Naive B cell (primary cell): ENCODE results near the gene UROC1. TPM values are rescaled to one million over a fixed set of nuclear protein-coding genes. Genes with fewer than 3 reads are reported as not detected.

Source experiments
- ATAC-seq, 2 donors: fragments of 150-1000 bp; cut with Tn5 transposase; 2 replicates each; pipeline ENCODE4 v1.10.0; 2021; ENCODE audit warnings: low read depth in 2 of 2, mild to moderate bottlenecking in 2 of 2, moderate library complexity in 2 of 2
- DNase-seq: peaks from one replicate; pipeline ENCODE4 v3.0.0; 2022
- H3K27ac Mint-ChIP-seq, 6 donors: one replicate each; pipeline ENCODE4 v1.8.0; 2020 to 2022; ENCODE audit warnings: mild to moderate bottlenecking in 6 of 6, mixed read lengths in 6 of 6, moderate library complexity in 5 of 6, inconsistent platforms in 2 of 6
- H3K27me3 Mint-ChIP-seq, 3 donors: one replicate each; pipeline ENCODE4 v1.8.0; 2021 to 2022; ENCODE audit warnings: mixed read lengths in 3 of 3, mild to moderate bottlenecking in 1 of 3
- H3K36me3 Mint-ChIP-seq, 2 donors: one replicate each; pipeline ENCODE4 v1.8.0; 2020 to 2022; ENCODE audit warnings: mixed read lengths in 2 of 2, inconsistent platforms in 1 of 2, mild to moderate bottlenecking in 1 of 2
- H3K4me1 Mint-ChIP-seq, 3 donors: one replicate each; pipeline ENCODE4 v1.8.0; 2020 to 2022; ENCODE audit warnings: mixed read lengths in 3 of 3, inconsistent platforms in 1 of 3, mild to moderate bottlenecking in 1 of 3, moderate library complexity in 1 of 3
- H3K4me3 Mint-ChIP-seq, 8 donors: one replicate each; pipeline ENCODE4 v1.8.0; 2020 to 2022; ENCODE audit warnings: mild to moderate bottlenecking in 8 of 8, mixed read lengths in 8 of 8, moderate library complexity in 8 of 8, inconsistent platforms in 2 of 8
- H3K9me3 Mint-ChIP-seq, 7 donors: one replicate each; pipeline ENCODE4 v1.8.0; 2020 to 2022; ENCODE audit warnings: mixed read lengths in 7 of 7, mild to moderate bottlenecking in 5 of 7, inconsistent platforms in 2 of 7, moderate library complexity in 1 of 7
- polyA plus RNA-seq, 6 donors: library from polyadenylated mRNA; unstranded; fragments of 300-500 nt; fragmentation: Illumina TruSeq; gene quantifications; one replicate each; pipeline ENCODE4 v1.2.3, GENCODE V29; 2021; ENCODE audit warnings: low read depth in 6 of 6

UROC1 gene
- polyA plus RNA-seq, 6 donors from 2014 or later, result not detected

GRCh38 chr3:126454437-126455198 lies 63.0 kb downstream of the UROC1 start:
- Mint-ChIP-seq H3K4me3 (no peak overlapping the region), H3K27ac (no peak overlapping the region), H3K9me3 (no peaks in the 10 kb centered on the region), H3K36me3 (peaks cover 14 to 29% of the 10 kb centered on the region in 2 donors), H3K4me1 (peaks cover 0 to 12% (median 9%) of the 10 kb centered on the region in 3 donors), H3K27me3 (no peaks in the 10 kb centered on the region)
- no peak for ATAC-seq
- no peak for DNase-seq

- H3K4me1 Mint-ChIP-seq, result peaks cover 0 to 12% (median 9%) of the 10 kb centered on the region in 3 donors
- H3K36me3 Mint-ChIP-seq, result peaks cover 14 to 29% of the 10 kb centered on the region in 2 donors
- H3K27ac Mint-ChIP-seq, result no peak overlapping the region
- DNase-seq, result no peak
- H3K27me3 Mint-ChIP-seq, result no peaks in the 10 kb centered on the region
- ATAC-seq, result no peak
- H3K4me3 Mint-ChIP-seq, result no peak overlapping the region
- H3K9me3 Mint-ChIP-seq, result no peaks in the 10 kb centered on the region
Observed at GRCh38 chr3:126454025-126454424, 63.5 kb downstream of the UROC1 start.

DNA sequence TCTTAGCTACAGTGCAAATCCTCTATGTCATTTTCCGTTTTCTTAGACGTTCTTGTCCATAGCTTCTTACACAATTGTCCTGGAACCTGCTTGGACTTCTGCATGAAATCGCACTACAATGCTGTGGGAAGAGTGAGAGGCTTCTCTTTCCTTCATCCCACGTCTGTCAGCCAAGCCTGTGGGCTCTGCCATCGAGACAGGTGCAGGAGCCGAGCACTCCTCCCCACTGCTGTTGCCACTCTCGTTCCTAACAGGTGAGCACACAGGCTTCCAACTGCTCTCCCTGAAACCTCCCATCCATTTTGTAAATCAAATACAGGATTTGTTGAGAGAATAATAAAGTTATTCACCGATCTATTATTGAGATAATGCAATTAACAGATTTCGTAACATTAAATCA lies 65.4 kb downstream of the UROC1 start:
- ATAC-seq (no peak), DNase-seq (no peak)
- Mint-ChIP-seq H3K36me3 (peaks cover 14 to 29% of the 10 kb centered on the region in 2 donors), H3K4me3 (no peak overlapping the region), H3K27ac (no peak overlapping the region), H3K4me1 (peaks cover 0 to 12% (median 9%) of the 10 kb centered on the region in 3 donors), H3K27me3 (no peaks in the 10 kb centered on the region), H3K9me3 (no peaks in the 10 kb centered on the region)

DNA sequence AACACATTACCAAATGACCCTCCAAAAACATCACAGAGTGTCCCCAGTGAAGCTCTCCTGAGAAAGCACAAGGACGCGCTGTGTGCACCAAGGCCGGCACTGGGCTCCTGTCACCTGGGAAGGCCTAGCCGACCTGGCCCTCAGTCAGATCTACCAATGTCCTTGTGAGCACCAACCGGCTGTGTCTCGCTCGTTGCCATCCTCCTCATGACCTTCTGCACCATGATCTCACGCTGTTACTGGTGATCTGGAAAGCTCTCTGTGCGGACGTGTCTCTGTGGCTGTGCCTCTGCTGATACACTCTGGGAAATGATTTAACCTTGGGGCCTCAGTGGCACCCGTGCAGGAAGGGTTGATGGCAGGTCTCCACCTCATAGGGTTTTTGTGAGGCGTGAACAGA lies 66.1 kb downstream of the UROC1 start:
- ATAC-seq (no peak), DNase-seq (no peak)
- peak overlapping the region in 1 of 6 donors; percentile 84 for H3K27ac Mint-ChIP-seq
- H3K4me1 Mint-ChIP-seq, result peaks cover 0 to 6% (median 3%) of the 10 kb centered on the region in 3 donors
- H3K4me3 Mint-ChIP-seq, result peak overlapping the region in 1 of 8 donors; percentile 60
- H3K36me3 Mint-ChIP-seq, result peaks cover 14 to 29% of the 10 kb centered on the region in 2 donors
- H3K27me3 Mint-ChIP-seq, result no peaks in the 10 kb centered on the region
- no peaks in the 10 kb centered on the region for H3K9me3 Mint-ChIP-seq

- Mint-ChIP-seq H3K9me3 (no peaks in the 10 kb centered on the region), H3K27me3 (no peaks in the 10 kb centered on the region), H3K4me3 (no peak overlapping the region), H3K36me3 (peaks cover 14 to 29% of the 10 kb centered on the region in 2 donors), H3K4me1 (peaks cover 0 to 6% (median 3%) of the 10 kb centered on the region in 3 donors), H3K27ac (peak overlapping the region in 1 of 6 donors; percentile 44)
- DNase-seq (no peak), ATAC-seq (no peak)
Observed at GRCh38 chr3:126450744-126451143, 66.8 kb downstream of the UROC1 start.

DNA sequence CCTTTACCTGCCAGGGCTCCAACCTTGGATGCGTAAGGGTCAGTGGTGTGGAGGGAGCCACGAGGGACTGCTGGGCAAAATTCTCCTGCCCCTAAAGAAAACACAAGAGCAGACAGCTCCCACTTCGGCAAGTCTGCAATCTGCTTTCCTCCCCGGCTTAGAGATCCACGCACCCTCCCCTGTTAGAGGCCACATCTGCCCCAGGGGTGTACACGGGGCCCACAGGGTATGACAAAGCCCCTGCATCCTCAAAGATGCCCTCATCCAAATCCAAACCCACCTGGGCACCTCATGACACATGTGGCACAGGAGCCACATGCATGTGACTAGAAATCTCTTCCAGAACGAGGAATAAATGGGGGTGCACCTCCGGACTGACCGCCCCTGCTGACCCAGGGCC lies 67.4 kb downstream of the UROC1 start:
- H3K27me3 Mint-ChIP-seq, result no peaks in the 10 kb centered on the region
- no peak overlapping the region for H3K27ac Mint-ChIP-seq
- peaks cover 0 to 3% (median 2%) of the 10 kb centered on the region in 3 donors for H3K4me1 Mint-ChIP-seq
- H3K4me3 Mint-ChIP-seq, result no peak overlapping the region
- no peak for DNase-seq
- H3K36me3 Mint-ChIP-seq, result peaks cover 11 to 29% of the 10 kb centered on the region in 2 donors
- no peaks in the 10 kb centered on the region for H3K9me3 Mint-ChIP-seq
- ATAC-seq, result no peak

DNA sequence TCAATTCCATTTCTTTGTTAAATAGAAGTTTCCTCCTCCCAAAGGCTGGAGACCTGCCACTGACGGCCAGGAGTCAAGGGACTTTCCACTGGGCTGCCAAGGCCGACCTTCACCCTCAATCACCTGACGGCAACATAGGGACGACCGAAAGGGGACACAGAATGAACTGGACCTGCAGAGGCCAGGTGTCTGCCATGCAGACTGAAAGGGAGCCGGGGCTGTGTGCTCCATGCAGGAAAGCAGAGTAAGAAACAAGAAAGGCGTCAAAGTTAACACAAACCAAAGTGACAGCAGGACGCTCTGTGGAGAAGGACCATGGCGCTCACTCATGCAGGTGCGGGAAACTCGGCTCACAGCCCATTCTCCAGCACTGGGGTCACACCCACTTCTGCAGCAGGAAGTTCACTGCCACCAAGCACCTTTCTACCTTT lies 67.9 kb downstream of the UROC1 start:
- DNase-seq, result no peak
- ATAC-seq, result no peak
- no peak overlapping the region for H3K4me3 Mint-ChIP-seq
- no peaks in the 10 kb centered on the region for H3K27me3 Mint-ChIP-seq
- H3K36me3 Mint-ChIP-seq, result peaks cover 9 to 28% of the 10 kb centered on the region in 2 donors
- H3K27ac Mint-ChIP-seq, result no peak overlapping the region
- no peaks in the 10 kb centered on the region for H3K9me3 Mint-ChIP-seq
- peaks cover 0 to 3% (median 0%) of the 10 kb centered on the region in 3 donors for H3K4me1 Mint-ChIP-seq

- Mint-ChIP-seq H3K4me3 (no peak overlapping the region), H3K9me3 (no peaks in the 10 kb centered on the region), H3K27ac (no peak overlapping the region), H3K36me3 (peaks cover 9 to 21% of the 10 kb centered on the region in 2 donors), H3K4me1 (no peaks in the 10 kb centered on the region), H3K27me3 (no peaks in the 10 kb centered on the region)
- ATAC-seq, result no peak
- DNase-seq, result no peak
Observed at GRCh38 chr3:126448893-126449180, 68.7 kb downstream of the UROC1 start.

- H3K4me1 Mint-ChIP-seq, result peaks cover 0 to under 1% (median 0%) of the 10 kb centered on the region in 3 donors
- no peaks in the 10 kb centered on the region for H3K27me3 Mint-ChIP-seq
- no peak for ATAC-seq
- H3K27ac Mint-ChIP-seq, result no peak overlapping the region
- H3K9me3 Mint-ChIP-seq, result no peaks in the 10 kb centered on the region
- H3K36me3 Mint-ChIP-seq, result peaks cover 9 to 22% of the 10 kb centered on the region in 2 donors
- H3K4me3 Mint-ChIP-seq, result no peak overlapping the region
- no peak for DNase-seq
Observed at GRCh38 chr3:126448136-126448892, 69.3 kb downstream of the UROC1 start.

DNA sequence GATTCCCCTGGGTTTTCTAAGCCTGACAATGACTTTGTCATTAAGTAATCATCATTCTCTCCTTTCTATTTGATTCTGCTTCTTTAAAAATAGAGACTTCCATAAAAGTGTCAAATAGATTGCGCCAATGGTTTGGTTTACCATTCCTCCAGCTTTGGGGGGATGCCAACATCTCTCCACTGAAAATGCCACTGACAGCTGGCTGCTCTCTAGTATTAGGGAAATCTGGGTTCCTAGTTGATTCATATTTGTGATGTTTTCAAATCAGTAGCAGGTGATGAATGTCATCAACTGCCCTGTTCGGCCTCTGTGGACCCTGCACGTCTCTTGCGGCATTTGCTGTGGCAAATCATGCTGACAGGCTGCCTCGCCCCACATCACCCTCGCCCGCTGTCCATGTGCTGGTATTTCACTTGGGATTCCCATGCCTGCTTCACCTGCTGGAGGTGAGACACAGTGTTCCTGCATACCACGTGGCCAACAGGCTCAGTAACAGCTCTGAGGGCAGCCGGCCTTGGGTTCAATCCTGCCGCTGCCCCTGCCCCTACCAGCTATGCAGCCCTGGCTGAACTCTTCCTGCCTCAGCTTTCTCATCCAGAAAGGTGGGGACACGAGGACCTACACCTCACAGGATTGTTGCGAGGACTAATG lies 70.0 kb downstream of the UROC1 start:
- Mint-ChIP-seq H3K27ac (peak overlapping the region in 2 of 6 donors; percentile 26 to 65), H3K4me3 (no peak overlapping the region), H3K4me1 (peaks cover 0 to 4% (median 0%) of the 10 kb centered on the region in 3 donors), H3K27me3 (no peaks in the 10 kb centered on the region), H3K36me3 (peaks cover 9 to 26% of the 10 kb centered on the region in 2 donors), H3K9me3 (no peaks in the 10 kb centered on the region)
- ATAC-seq, result no peak
- DNase-seq, result no peak

DNA sequence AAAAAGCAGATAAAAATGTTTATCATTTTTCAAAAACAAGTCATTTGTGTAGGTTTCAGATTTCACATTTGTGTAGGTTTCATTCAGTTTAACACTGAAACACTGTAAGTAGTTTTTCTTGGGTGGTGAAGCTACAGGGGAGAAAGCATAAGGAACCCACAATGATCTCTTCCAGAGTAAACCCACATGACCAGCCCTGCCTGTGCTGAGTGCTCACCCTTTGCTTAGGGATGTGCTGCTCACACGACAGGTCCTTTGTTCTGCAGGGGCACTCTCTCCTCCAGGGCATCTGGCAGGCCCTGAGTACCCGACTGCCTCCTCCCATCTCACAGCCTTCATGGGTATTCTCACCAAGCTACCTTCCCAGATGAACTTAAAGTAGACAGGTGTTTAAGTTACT lies 70.8 kb downstream of the UROC1 start:
- peaks cover 0 to 4% (median 0%) of the 10 kb centered on the region in 3 donors for H3K4me1 Mint-ChIP-seq
- H3K27ac Mint-ChIP-seq, result peak overlapping the region in 1 of 6 donors; percentile 65
- H3K4me3 Mint-ChIP-seq, result no peak overlapping the region
- no peak for ATAC-seq
- no peaks in the 10 kb centered on the region for H3K9me3 Mint-ChIP-seq
- H3K36me3 Mint-ChIP-seq, result peaks cover 6 to 19% of the 10 kb centered on the region in 2 donors
- no peaks in the 10 kb centered on the region for H3K27me3 Mint-ChIP-seq
- no peak for DNase-seq

GRCh38 chr3:126446301-126446700 lies 71.3 kb downstream of the UROC1 start:
- Mint-ChIP-seq H3K9me3 (no peaks in the 10 kb centered on the region), H3K27me3 (no peaks in the 10 kb centered on the region), H3K27ac (no peak overlapping the region), H3K4me3 (no peak overlapping the region), H3K4me1 (peaks cover 0 to 4% (median 0%) of the 10 kb centered on the region in 3 donors), H3K36me3 (peaks cover 1 to 14% of the 10 kb centered on the region in 2 donors)
- DNase-seq (no peak), ATAC-seq (no peak)

- H3K9me3 Mint-ChIP-seq, result no peaks in the 10 kb centered on the region
- H3K27ac Mint-ChIP-seq, result no peak overlapping the region
- DNase-seq, result no peak
- H3K4me3 Mint-ChIP-seq, result no peak overlapping the region
- H3K36me3 Mint-ChIP-seq, result peaks cover 0 to 15% of the 10 kb centered on the region in 2 donors
- H3K4me1 Mint-ChIP-seq, result peaks cover 0 to 4% (median 0%) of the 10 kb centered on the region in 3 donors
- no peaks in the 10 kb centered on the region for H3K27me3 Mint-ChIP-seq
- no peak for ATAC-seq
Observed at GRCh38 chr3:126445506-126445905, 72.1 kb downstream of the UROC1 start.
